Measurements from ENCODE around the gene ZFR2. TPM values are rescaled to one million over a fixed set of nuclear protein-coding genes. Genes with fewer than 3 reads are reported as not detected.
A peak's percentile ranks its signal among the peaks of the same experiment; 100 is the strongest.

Gene ZFR2
- polyA plus RNA-seq, 1 of the 3 experiments (the other 2 are of a cell fraction), result 0.44 TPM

DNA sequence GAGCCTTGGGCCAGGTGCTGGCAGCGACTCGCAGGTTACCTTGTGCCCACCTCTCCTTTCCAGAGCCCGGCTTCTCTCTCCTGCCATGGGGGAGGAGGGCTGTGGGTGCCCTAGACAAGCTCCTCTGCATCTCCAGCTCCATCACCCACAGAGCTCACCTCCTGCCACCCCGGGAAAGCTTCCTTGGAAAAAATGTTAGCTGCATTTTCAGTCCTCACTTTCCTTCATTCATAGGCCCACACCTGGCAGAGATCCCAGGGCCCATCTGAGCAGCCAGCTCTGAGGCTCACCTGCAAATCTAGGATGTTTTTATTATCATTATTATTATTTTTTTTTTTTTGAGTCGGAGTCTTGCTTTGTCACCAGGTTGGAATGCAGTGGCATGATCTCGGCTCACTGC, 36.8 kb downstream of the ZFR2 start:
- no peaks in the 10 kb centered on the region for H3K9me2 ChIP-seq
- H3K4me3 ChIP-seq (ENCODE audit: low read depth in 2 of 2, low read length in 1 of 2), result no peak overlapping the region
- H3K9me3 ChIP-seq, result no peaks in the 10 kb centered on the region
- no peaks in the 10 kb centered on the region for H3F3A ChIP-seq (replicated peaks; ENCODE audit: insufficient read depth)
- H3K4me1 ChIP-seq (ENCODE audit: control insufficient read depth in 1 of 2, insufficient read depth in 2 of 2, low read depth in 1 of 2, low read length in 1 of 2), result no peaks in the 10 kb centered on the region
- no peak overlapping the region for H3K9ac ChIP-seq
- no peaks in the 10 kb centered on the region for H3K79me2 ChIP-seq (ENCODE audit: insufficient read depth)
- 76% methylated on average over 3 of the region's 6 CpGs for WGBS (ENCODE audit: low lambda C conversion rate)
- no peak overlapping the region for H2AFZ ChIP-seq (ENCODE audit: low read depth)
- H4K20me1 ChIP-seq (ENCODE audit: insufficient read depth), result no peaks in the 10 kb centered on the region
- POLR2A ChIA-PET, result no interaction called here
- H3K36me3 ChIP-seq (replicated peaks in 1 of 2; ENCODE audit: control insufficient read depth in 1 of 2, insufficient read depth in 2 of 2, low read length in 1 of 2), result no peaks in the 10 kb centered on the region
- DNase-seq, result no peak
- no peak overlapping the region for H3K27ac ChIP-seq (ENCODE audit: low read depth in 2 of 2, low read length in 1 of 2)
- no peak overlapping the region for H3K4me2 ChIP-seq
- peaks cover 5% of the 10 kb centered on the region for H3K27me3 ChIP-seq (ENCODE audit: insufficient read depth)
- CTCF ChIA-PET, result interaction anchor here (3.6 kb wide), 1 partner anchor 10 kb away, joined by 22 read pairs; no protein-coding TSS in a partner anchor
- TF ChIP-seq TAF1 (IDR thresholded peaks at IDR 0.05; ENCODE audit: borderline replicate concordance, low read depth, low read length), result no peak

DNA sequence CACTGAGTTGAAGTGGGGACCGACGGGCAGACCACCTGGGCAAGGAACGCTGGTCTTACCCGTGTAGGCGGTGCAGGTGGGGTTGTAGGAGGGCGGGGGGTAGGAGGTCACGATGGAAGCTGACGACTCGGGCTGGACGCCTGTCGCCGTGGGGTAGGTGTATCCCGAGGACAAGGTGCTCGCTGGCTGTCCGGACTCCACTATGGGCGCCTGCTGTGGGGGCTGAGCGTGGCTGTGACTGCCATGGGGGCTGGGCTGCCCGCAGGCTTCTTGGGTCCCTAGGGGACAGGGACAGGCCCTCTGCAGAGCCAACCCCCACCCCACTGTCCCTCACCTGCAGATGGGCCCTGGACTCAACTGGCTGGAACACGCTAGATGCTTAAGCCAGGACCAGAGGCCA, 37.2 kb downstream of the ZFR2 start:
- WGBS (ENCODE audit: low lambda C conversion rate), result 71% methylated on average over 16 of the region's 19 CpGs
- Histone ChIP-seq H3K27me3 (ENCODE audit: insufficient read depth) (peaks cover 9% of the 10 kb centered on the region), H3F3A (replicated peaks; ENCODE audit: insufficient read depth) (no peaks in the 10 kb centered on the region), H3K4me1 (ENCODE audit: control insufficient read depth in 1 of 2, insufficient read depth in 2 of 2, low read depth in 1 of 2, low read length in 1 of 2) (no peaks in the 10 kb centered on the region; a peak in 1 of 4 replicates), H3K36me3 (replicated peaks in 1 of 2; ENCODE audit: control insufficient read depth in 1 of 2, insufficient read depth in 2 of 2, low read length in 1 of 2) (no peaks in the 10 kb centered on the region), H2AFZ (ENCODE audit: low read depth) (no peak overlapping the region), H3K9ac (no peak overlapping the region), H3K4me2 (no peak overlapping the region), H3K4me3 (ENCODE audit: low read depth in 2 of 2, low read length in 1 of 2) (no peak overlapping the region), H3K79me2 (ENCODE audit: insufficient read depth) (no peaks in the 10 kb centered on the region), H3K9me2 (no peaks in the 10 kb centered on the region), H3K9me3 (no peaks in the 10 kb centered on the region), H3K27ac (ENCODE audit: low read depth in 2 of 2, low read length in 1 of 2) (no peak overlapping the region), H4K20me1 (ENCODE audit: insufficient read depth) (no peaks in the 10 kb centered on the region)
- DNase-seq, result peak; percentile 23
- ChIA-PET POLR2A (no interaction called here), CTCF (interaction anchor here (3.6 kb wide), 1 partner anchor 10 kb away, joined by 22 read pairs; no protein-coding TSS in a partner anchor)
- TF ChIP-seq MEF2A (IDR thresholded peaks at IDR 0.05; ENCODE audit: borderline replicate concordance, low read depth), result no peak
- no peak for TF ChIP-seq CTCF (IDR thresholded peaks at IDR 0.05)
- TF ChIP-seq GATA2 (CRISPR knock-in tag; IDR thresholded peaks at IDR 0.05), result no peak
- no peak for TF ChIP-seq FOXM1 (IDR thresholded peaks at IDR 0.05; ENCODE audit: low read depth)
- TF ChIP-seq POLR2AphosphoS5 (IDR thresholded peaks at IDR 0.05; ENCODE audit: low read depth, low read length), result no peak
- no peak for TF ChIP-seq TEAD4 (IDR thresholded peaks at IDR 0.05; ENCODE audit: borderline replicate concordance, insufficient read depth)
- no peak for TF ChIP-seq FOSL2 (IDR thresholded peaks at IDR 0.05; ENCODE audit: borderline replicate concordance, low read depth)
- no peak for TF ChIP-seq ZBTB33 (IDR thresholded peaks at IDR 0.05; ENCODE audit: borderline replicate concordance, low read depth)
- TF ChIP-seq, protein P1, sequence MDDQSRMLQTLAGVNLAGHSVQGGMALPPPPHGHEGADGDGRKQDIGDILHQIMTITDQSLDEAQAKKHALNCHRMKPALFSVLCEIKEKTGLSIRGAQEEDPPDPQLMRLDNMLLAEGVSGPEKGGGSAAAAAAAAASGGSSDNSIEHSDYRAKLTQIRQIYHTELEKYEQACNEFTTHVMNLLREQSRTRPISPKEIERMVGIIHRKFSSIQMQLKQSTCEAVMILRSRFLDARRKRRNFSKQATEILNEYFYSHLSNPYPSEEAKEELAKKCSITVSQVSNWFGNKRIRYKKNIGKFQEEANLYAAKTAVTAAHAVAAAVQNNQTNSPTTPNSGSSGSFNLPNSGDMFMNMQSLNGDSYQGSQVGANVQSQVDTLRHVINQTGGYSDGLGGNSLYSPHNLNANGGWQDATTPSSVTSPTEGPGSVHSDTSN (IDR thresholded peaks at IDR 0.05), result no peak
- TF ChIP-seq SIN3A (IDR thresholded peaks at IDR 0.05; ENCODE audit: borderline replicate concordance, low read depth, low read length), result no peak
- no peak for TF ChIP-seq MAX (IDR thresholded peaks at IDR 0.05; ENCODE audit: low read depth)
- TF ChIP-seq CHD2 (IDR thresholded peaks at IDR 0.05; ENCODE audit: low read length, partially characterized antibody), result no peak
- no peak for TF ChIP-seq USF1 (IDR thresholded peaks at IDR 0.05; ENCODE audit: borderline replicate concordance, low read depth)
- TF ChIP-seq, protein P2, sequence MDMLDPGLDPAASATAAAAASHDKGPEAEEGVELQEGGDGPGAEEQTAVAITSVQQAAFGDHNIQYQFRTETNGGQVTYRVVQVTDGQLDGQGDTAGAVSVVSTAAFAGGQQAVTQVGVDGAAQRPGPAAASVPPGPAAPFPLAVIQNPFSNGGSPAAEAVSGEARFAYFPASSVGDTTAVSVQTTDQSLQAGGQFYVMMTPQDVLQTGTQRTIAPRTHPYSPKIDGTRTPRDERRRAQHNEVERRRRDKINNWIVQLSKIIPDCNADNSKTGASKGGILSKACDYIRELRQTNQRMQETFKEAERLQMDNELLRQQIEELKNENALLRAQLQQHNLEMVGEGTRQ (IDR thresholded peaks at IDR 0.05; ENCODE audit: borderline replicate concordance, low read depth, low read length), result no peak
- no peak for TF ChIP-seq NRF1 (IDR thresholded peaks at IDR 0.05; ENCODE audit: low read depth, low read length)
